ENCODE results near the gene SART1.

SART1 gene, protein sequence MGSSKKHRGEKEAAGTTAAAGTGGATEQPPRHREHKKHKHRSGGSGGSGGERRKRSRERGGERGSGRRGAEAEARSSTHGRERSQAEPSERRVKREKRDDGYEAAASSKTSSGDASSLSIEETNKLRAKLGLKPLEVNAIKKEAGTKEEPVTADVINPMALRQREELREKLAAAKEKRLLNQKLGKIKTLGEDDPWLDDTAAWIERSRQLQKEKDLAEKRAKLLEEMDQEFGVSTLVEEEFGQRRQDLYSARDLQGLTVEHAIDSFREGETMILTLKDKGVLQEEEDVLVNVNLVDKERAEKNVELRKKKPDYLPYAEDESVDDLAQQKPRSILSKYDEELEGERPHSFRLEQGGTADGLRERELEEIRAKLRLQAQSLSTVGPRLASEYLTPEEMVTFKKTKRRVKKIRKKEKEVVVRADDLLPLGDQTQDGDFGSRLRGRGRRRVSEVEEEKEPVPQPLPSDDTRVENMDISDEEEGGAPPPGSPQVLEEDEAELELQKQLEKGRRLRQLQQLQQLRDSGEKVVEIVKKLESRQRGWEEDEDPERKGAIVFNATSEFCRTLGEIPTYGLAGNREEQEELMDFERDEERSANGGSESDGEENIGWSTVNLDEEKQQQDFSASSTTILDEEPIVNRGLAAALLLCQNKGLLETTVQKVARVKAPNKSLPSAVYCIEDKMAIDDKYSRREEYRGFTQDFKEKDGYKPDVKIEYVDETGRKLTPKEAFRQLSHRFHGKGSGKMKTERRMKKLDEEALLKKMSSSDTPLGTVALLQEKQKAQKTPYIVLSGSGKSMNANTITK
- 15.9 to 80.2 (median 45.6) reads per million in 18 experiments for total RNA-seq

- peak; percentile 98 to 99 for DNase-seq
Observed at GRCh38 chr11:65961267-65962140, at the start of gene SART1. TSS of gene SART1 (plus strand) at chr11:65961734. CDS start at chr11:65961781, 47 bp downstream.

GRCh38 chr11:65912845-65913244, 48.7 kb upstream of the SART1 start:
- no peak for DNase-seq

- DNase-seq = no peak
Observed at GRCh38 chr11:65915101-65915820, 46.3 kb upstream of the SART1 start.

DNA sequence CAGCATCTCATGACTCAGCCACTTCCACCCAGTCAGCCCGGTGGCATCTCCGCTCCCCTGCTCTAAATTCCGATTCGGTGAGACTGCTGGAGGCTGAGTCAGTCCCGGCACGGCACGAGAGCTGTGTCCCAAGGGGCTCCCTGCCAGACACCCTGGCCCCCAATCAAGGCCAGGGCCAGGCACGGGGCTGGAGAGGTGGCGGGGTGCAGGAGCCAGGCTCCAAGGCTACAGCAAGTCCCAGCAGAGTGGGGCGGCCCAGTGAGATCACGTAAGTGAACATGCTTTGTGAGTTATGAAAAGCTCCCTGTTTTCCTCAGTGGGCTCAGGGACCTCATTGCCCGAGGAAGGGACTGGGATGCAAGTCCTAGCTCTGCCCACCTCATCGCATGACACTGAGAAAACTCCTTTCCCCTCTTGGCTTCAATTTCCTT, 45.7 kb upstream of the SART1 start:
- DNase-seq = peak; percentile 52 to 65

- no peak for DNase-seq
Observed at GRCh38 chr11:65916391-65916790, 45.1 kb upstream of the SART1 start.

- no peak for DNase-seq
Observed at GRCh38 chr11:65917077-65917433, 44.5 kb upstream of the SART1 start.

GRCh38 chr11:65917434-65918210, 43.9 kb upstream of the SART1 start:
- DNase-seq = no peak

DNA sequence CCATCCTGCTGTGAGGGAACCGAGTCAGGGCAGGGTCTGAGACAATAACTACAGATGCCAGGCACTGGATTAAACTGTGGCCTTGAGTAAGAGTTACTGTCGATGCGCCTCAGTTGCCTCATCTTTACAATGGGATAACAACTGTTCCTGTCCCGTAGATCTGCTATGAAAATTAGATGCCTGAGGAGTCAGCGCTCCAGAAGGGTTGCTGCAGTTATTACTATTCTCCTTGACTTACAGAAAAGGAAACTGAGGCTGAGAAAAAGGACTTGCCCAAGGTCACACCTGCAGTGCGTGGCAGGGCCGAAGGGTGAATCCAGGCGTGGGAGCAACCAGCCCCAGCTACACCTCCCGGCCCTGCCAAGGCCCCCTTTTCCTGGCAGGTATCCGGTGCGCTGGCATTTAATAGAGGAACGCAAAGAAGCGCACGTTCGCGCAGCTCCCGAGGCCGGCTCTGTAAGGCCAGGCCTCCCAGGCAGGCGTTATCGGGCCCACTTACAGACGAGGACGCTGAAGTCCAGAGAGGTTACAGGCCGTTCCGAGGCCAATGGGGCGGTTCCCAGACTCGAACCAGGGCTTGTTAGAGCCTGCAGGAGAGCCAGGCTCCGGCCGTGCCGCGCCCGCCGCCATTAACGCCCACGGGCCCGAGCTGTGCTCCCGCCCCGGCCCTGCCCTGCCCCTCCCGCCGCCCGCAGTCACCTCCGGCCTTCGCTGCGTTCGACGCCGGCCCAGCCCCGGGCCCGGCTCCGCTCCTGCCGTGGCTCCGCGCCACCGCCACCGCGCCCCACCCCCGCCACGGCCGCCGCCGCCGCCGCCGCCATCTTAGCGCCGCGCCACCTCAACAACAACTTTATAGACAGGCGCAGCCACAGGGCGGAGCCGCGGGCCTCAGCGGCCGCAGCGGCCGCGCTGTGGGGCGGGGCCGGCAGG, 43.1 kb upstream of the SART1 start, which contains the start of gene C11orf68:
TSS of gene C11orf68 (minus strand) at position 852 of the 930 bp plus-strand sequence. CDS start at position 821, 31 bp downstream.
- DNase-seq = no peak

DNA sequence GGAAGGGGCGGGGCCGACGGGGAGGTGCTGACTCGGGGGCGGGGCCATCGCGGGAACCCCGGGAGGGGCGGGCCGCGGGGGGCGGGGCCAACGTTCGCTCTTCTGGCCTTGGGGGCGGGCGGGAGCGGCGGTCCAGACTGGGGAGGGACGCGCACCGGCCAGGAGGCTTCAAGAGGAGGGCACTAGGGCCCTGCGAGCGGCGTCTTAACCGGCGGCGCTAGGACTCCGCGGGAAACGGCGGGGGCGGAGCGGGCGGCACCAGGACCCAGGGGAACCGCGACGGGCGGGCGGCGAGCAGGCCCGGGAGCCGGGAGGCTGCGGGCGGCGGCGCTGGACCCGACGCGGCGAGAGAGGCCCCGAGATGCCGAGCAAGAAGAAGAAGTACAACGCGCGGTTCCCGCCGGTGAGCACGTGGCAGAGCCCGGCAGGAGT, 42.4 kb upstream of the SART1 start, which contains the start of gene DRAP1:
TSS of gene DRAP1 (plus strand) at position 286 of the 432 bp plus-strand sequence. CDS start at position 362, 76 bp downstream.
- DNase-seq = peak; percentile 98 to 99

GRCh38 chr11:65919573-65920371, 41.8 kb upstream of the SART1 start:
- peak in 1 of 2 donors; percentile 33 for DNase-seq

DNA sequence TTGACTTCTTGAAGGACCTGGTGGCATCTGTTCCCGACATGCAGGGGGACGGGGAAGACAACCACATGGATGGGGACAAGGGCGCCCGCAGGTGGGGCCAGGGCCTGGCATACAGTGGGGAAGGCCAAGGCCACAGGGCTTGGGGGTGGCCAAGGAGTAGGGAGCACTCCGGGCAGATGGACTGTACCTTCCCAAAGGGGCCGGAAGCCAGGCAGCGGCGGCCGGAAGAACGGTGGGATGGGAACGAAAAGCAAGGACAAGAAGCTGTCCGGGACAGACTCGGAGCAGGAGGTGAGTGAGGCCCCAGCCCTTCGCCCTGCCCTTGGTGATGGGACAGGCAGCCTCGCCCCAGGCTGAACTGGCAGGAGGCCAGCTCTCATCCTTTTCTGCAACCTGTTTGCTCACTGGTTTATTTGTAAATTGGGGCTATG, 41.1 kb upstream of the SART1 start:
- no peak for DNase-seq

DNA sequence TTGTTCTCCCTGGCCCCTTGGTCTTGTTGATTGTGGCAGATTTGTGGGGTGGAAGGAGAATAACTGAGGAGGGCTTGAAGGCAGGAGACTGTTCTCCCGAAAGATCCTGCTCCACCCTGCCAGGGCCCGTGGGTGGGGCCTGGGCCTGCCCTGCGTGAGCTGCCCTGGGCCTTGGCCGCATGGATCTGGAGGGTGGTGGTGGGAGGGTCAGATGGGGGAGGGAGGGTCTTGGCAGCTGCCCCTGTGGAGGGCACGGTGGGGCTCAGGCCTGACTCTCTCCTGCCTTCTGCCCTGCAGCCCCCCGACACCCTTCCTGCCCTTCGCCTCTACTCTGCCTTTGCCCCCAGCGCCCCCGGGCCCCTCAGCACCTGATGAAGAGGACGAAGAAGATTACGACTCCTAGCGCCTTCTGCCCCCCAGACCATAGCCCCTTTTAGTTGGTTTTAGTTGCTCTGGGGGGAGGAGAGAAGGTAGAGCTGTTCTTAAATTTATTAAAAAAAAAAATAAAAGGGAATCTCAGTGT, 40.4 kb upstream of the SART1 start:
- DNase-seq = no peak

DNA sequence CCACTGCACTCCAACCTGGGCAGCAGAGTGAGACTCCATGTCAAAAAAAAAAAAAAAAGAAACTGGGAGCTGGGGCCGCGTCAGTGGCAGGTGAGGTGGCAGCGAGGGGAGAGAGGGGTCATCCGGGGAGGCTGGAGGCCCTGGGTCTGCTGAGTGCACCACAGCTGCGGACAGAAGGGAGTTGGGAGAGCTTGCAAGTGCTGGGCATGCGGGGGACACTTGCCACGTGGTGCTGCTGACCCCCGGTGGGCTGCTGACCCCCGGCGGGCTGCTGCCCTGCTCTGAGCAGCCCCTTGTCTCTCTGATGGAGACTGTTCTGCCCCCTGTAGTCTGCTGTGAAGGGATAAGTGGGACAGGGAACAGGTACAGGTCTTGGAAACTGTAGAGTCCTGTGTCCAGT, 39.7 kb upstream of the SART1 start:
- DNase-seq = no peak

DNA sequence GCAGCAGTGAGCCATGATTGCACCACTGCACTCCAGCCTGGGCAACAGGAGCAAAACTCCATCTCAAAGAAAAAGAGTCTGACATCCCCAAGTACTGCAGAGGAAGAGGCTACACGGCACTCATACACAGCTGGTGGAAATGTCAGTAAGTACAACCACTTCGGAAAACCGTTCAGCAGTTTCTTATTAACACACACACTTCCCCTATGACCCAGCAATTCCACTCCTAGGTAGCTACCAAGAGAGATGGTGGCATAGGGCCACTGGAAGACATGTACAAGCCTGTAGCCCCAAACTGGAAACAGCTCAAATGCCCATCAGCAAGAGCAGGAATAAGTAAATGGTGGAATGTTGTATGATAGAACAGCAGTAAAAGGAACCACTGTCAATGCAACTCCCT, 39.0 kb upstream of the SART1 start:
- DNase-seq = no peak

GRCh38 chr11:65925397-65925796, 36.1 kb upstream of the SART1 start:
- DNase-seq = no peak

DNA sequence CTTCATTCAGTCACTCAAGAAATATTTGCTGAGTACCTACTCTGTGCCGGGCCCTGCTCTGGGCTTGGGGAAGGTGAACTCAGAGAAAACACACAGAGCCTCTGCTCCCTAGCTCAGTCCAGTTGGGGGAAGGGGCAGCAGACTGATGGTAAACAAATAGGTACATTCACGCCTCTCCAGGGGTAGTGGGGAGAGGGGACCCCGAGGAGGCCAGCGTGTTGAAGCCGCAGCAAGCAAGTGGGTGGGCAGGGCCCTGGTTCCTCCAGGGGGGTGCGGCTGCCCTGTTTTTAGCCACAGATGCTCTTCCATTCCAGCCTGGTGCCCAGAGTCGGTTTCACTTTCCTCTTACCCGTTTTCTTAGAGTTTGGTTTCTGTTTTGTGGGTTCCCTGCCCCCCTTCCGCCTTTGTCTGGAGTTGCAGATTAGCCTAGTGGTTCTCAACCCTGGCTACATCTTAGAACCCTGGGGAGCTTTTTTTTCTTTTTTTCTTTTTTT, 33.6 kb upstream of the SART1 start:
- DNase-seq = peak; percentile 65 to 73

- DNase-seq = no peak
Observed at GRCh38 chr11:65928667-65929066, 32.9 kb upstream of the SART1 start.

All from inflammatory macrophage (primary cell).